Natural killer cell (primary cell): Measurements from ENCODE around the gene FARS2. TPM values are rescaled to one million over a fixed set of nuclear protein-coding genes. Genes with fewer than 3 reads are reported as not detected.

Experiments used
- ATAC-seq, 3 donors: fragments of 150-1000 bp in 2 of 3; fragments of 200-7000 bp in 1 of 3; cut with Tn5 transposase; 1 replicate in 1 of 3; 2 replicates in 2 of 3; pipeline ENCODE4 v1.10.0; 2021; ENCODE audit warnings: mild to moderate bottlenecking in 2 of 3, moderate library complexity in 2 of 3
- DNase-seq, 2 donors: peaks; one replicate each; pipeline versions ENCODE4 v3.0.0 to v3.0.0-alpha.2; 2013 to 2021; ENCODE audit warnings: mixed read lengths in 1 of 2
- H3K27ac ChIP-seq: one replicate; pipeline ENCODE4 v1.5.1; 2013; ENCODE audit warnings: mild to moderate bottlenecking, low read length
- H3K27me3 ChIP-seq: one replicate; pipeline ENCODE4 v1.6.1; 2013; ENCODE audit warnings: low read length; ENCODE audit not compliant: control insufficient read depth, insufficient read depth
- H3K36me3 ChIP-seq: one replicate; pipeline ENCODE4 v1.6.1; 2013; ENCODE audit warnings: low read length; ENCODE audit not compliant: control insufficient read depth, insufficient read depth
- H3K4me1 ChIP-seq: one replicate; pipeline ENCODE4 v1.6.1; 2013; ENCODE audit warnings: low read length; ENCODE audit not compliant: control insufficient read depth, insufficient read depth
- H3K4me3 ChIP-seq: one replicate; pipeline ENCODE4 v1.5.1; 2013; ENCODE audit warnings: low read length
- H3K9me3 ChIP-seq: one replicate; pipeline ENCODE4 v1.6.1; 2013; ENCODE audit warnings: low read length; ENCODE audit not compliant: control insufficient read depth, insufficient read depth
- H3K27ac Mint-ChIP-seq, 2 donors: one replicate each; pipeline ENCODE4 v1.8.0; 2022; ENCODE audit warnings: mild to moderate bottlenecking in 2 of 2, mixed read lengths in 2 of 2, moderate library complexity in 1 of 2
- H3K27me3 Mint-ChIP-seq, 2 donors: one replicate each; pipeline ENCODE4 v1.8.0; 2022; ENCODE audit warnings: low read depth in 2 of 2, mixed read lengths in 2 of 2
- H3K36me3 Mint-ChIP-seq: one replicate; pipeline ENCODE4 v1.8.0; 2022; ENCODE audit warnings: mixed read lengths
- H3K4me1 Mint-ChIP-seq, 2 donors: one replicate each; pipeline ENCODE4 v1.8.0; 2022; ENCODE audit warnings: mixed read lengths in 2 of 2
- H3K4me3 Mint-ChIP-seq: one replicate; pipeline ENCODE4 v1.8.0; 2022; ENCODE audit warnings: mild to moderate bottlenecking, moderate library complexity, mixed read lengths
- H3K9me3 Mint-ChIP-seq, 2 donors: one replicate each; pipeline ENCODE4 v1.8.0; 2022; ENCODE audit warnings: mixed read lengths in 2 of 2
- WGBS: methylation state at CpG from one replicate; pipeline ENCODE4 v1.1.7; 2013; ENCODE audit warnings: missing lambda C conversion rate; ENCODE audit not compliant: insufficient coverage; 5-methylcytosine and 5-hydroxymethylcytosine counted together
- intact Hi-C: fragments of 100-400 bp; cut with micrococcal nuclease; formaldehyde crosslinking; loops from one replicate; pipeline ENCODE4 v1.14.2; 2022
- total RNA-seq, 4 donors: library from RNA; stranded (reverse); fragments of 120-200 nt in 1 of 4; gene quantifications; one replicate each; pipeline versions ENCODE4 v1.2.3 to v1.2.4, GENCODE V29; 2013 to 2022
- TF ChIP-seq, protein P1 (sequence below): fragments of 200-600 bp; IDR thresholded peaks from one replicate; pipeline ENCODE4 v1.8.0; 2022; ENCODE audit warnings: antibody characterized with exemption

Gene FARS2
- total RNA-seq, 3 donors from 2014 or later (not counting 1 experiment from before 2014, with no cell fraction given): 15.3 to 24.8 (median 22.7) TPM

DNA sequence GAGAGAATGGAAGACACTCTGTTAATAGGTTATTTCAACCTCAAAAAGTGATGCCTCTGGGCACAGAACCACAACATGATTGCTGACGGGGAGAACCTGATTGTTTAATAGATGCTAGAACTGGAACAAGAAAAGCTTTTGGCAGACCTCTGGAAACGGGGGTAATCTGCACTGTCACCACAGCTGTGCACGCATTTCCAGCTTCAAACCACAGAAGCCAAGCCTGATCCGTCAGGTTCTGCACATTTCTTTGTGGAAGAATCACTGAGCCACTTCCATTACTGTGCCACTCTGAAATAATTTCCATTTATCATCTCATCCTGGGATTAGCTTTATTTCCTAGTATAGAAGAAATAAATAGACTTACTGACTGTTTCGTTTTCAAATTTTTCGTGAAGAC lies 309.3 kb downstream of the FARS2 start:
- intact Hi-C loops: no loop called here
- ATAC-seq: no peak
- Mint-ChIP-seq H3K4me3 (no peak overlapping the region), H3K36me3 (no peaks in the 10 kb centered on the region), H3K9me3 (no peaks in the 10 kb centered on the region), H3K4me1 (peaks cover 37 to 49% of the 10 kb centered on the region in 2 donors), H3K27me3 (no peaks in the 10 kb centered on the region), H3K27ac (no peak overlapping the region)
- 62% methylated on average over 5 of the region's 6 CpGs for WGBS
- no peaks in the 10 kb centered on the region for H3K9me3 ChIP-seq
- no peaks in the 10 kb centered on the region for H3K36me3 ChIP-seq
- no peak for DNase-seq
- no peak overlapping the region for H3K27ac ChIP-seq
- no peak overlapping the region for H3K4me3 ChIP-seq
- TF ChIP-seq, protein P1, sequence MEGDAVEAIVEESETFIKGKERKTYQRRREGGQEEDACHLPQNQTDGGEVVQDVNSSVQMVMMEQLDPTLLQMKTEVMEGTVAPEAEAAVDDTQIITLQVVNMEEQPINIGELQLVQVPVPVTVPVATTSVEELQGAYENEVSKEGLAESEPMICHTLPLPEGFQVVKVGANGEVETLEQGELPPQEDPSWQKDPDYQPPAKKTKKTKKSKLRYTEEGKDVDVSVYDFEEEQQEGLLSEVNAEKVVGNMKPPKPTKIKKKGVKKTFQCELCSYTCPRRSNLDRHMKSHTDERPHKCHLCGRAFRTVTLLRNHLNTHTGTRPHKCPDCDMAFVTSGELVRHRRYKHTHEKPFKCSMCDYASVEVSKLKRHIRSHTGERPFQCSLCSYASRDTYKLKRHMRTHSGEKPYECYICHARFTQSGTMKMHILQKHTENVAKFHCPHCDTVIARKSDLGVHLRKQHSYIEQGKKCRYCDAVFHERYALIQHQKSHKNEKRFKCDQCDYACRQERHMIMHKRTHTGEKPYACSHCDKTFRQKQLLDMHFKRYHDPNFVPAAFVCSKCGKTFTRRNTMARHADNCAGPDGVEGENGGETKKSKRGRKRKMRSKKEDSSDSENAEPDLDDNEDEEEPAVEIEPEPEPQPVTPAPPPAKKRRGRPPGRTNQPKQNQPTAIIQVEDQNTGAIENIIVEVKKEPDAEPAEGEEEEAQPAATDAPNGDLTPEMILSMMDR: no peak
- no peaks in the 10 kb centered on the region for H3K27me3 ChIP-seq
- H3K4me1 ChIP-seq: no peaks in the 10 kb centered on the region

DNA sequence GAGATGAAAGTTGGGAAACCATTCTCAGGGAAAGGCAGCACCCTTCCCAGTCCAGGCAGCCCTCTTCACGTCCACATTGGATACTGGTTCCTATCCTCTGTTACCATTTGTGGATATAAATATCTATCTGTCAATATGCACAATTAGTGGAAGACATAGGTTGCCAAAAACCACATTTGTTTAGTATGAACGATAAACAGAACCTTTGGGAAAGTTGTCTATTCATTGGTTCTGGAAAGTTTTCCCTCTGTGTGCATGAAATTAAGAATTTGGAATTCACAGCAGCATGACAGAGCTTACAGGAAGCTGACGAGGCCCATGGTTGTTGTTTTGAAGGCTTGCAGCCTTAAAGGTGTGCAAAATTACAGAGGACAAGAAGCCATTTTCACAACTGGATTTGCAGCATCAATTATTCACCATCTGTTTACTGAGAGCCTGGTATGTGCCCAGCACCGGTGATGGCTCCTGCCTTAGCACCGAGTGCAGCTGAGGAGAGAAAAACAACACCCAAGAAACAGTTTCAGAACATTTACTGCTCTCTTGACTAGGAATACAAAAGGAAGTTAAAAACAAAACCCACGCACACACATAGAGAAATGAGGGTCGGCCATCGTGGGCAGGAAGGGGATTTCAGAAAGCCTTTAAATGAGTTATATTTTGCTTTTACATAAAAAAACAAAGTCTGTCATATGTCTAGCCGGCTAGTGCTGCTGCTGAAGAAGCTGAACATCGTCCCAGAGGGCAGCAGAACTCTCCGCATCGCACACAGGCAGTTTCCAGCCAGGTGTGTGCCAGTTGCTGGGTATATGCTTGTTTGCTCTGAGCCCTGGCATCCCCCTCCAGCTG lies 319.6 kb downstream of the FARS2 start:
- no peaks in the 10 kb centered on the region for H3K9me3 Mint-ChIP-seq
- H3K4me3 ChIP-seq: no peak overlapping the region
- intact Hi-C loops: no loop called here
- no peaks in the 10 kb centered on the region for H3K4me1 ChIP-seq
- no peaks in the 10 kb centered on the region for H3K9me3 ChIP-seq
- peaks cover 3% of the 10 kb centered on the region for H3K36me3 Mint-ChIP-seq
- no peaks in the 10 kb centered on the region for H3K27me3 ChIP-seq
- TF ChIP-seq, protein P1: no peak
- peak in 1 of 2 donors; percentile 62 for DNase-seq
- peaks cover 0 to 5% of the 10 kb centered on the region in 2 donors for H3K4me1 Mint-ChIP-seq
- no peaks in the 10 kb centered on the region for H3K36me3 ChIP-seq
- H3K27me3 Mint-ChIP-seq: no peaks in the 10 kb centered on the region
- 67% methylated on average over 11 of the region's 12 CpGs for WGBS
- H3K4me3 Mint-ChIP-seq: no peak overlapping the region
- H3K27ac ChIP-seq: no peak overlapping the region
- H3K27ac Mint-ChIP-seq: peak overlapping the region in 1 of 2 donors; percentile 4
- ATAC-seq: no peak

DNA sequence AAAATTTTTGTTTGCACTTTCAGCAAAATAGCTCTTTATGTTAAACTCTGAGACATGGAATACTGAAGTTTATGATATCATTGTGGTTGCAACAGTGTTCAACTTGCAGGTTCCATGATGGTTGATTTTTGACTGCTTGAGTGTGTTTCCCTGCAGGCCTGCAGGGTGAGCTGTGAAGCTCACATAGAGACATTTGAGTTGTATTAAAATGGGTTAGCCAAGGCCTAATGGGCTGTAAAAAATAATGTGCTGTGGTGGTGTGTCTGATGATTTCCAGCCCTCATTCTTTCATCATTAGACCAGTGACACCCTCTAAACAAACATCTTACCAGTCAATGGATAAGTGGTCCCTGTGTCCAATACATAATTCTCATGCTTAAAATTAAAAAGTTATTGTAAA lies 321.4 kb downstream of the FARS2 start:
- H3K36me3 Mint-ChIP-seq: peaks cover 12% of the 10 kb centered on the region
- no peak for ATAC-seq
- no peaks in the 10 kb centered on the region for H3K36me3 ChIP-seq
- peaks cover 0 to 5% of the 10 kb centered on the region in 2 donors for H3K4me1 Mint-ChIP-seq
- H3K27ac ChIP-seq: no peak overlapping the region
- H3K4me3 Mint-ChIP-seq: no peak overlapping the region
- TF ChIP-seq, protein P1: no peak
- no peaks in the 10 kb centered on the region for H3K9me3 ChIP-seq
- no peaks in the 10 kb centered on the region for H3K27me3 Mint-ChIP-seq
- no peak overlapping the region for H3K27ac Mint-ChIP-seq
- no peaks in the 10 kb centered on the region for H3K27me3 ChIP-seq
- intact Hi-C loops: no loop called here
- H3K4me3 ChIP-seq: no peak overlapping the region
- no peaks in the 10 kb centered on the region for H3K4me1 ChIP-seq
- DNase-seq: no peak
- H3K9me3 Mint-ChIP-seq: peaks cover 2 to 6% of the 10 kb centered on the region in 2 donors
